Measurements from ENCODE around the gene CCDC177. TPM values are rescaled to one million over a fixed set of nuclear protein-coding genes. Genes with fewer than 3 reads are reported as not detected.

Gene CCDC177
- total RNA-seq = 3.7 TPM

DNA sequence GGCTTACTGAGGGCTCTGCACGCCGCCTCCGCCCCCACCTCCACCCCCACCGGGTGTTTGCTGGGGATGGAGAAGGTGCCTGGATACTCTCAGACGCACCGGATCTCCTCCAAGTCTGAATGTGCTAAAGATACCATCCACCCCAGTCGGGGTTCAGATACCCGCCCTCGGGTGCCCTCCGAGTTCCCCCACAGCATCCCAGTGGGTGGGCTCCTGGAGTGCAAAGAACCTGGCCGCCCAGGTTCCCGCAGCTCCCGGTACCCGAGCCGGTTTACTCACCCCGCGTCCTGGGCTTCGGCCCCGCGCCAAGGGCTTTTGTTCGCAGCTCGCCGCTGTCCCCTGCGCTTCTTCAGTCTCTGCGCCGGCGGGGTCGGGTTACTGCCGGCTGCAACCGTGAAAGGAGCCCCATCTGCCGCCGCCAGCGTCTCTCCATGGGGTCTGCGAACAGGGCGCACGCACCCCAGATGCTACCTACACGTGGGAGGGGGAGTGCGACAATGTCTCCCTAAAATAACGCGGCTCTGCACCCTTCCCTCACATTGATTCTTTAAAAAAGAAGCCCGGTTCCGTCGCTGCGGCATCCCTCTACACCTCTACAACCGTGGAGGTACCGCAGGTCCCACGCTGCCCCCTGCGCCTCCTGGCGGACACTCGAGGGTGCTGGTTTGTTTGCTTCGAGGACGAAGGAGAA lies at the start of gene CCDC177:
Gene CCDC177 (minus strand): TSS at position 609 of the 691 bp plus-strand sequence. CDS start 1,249 bp downstream, outside the sequence.

DNA sequence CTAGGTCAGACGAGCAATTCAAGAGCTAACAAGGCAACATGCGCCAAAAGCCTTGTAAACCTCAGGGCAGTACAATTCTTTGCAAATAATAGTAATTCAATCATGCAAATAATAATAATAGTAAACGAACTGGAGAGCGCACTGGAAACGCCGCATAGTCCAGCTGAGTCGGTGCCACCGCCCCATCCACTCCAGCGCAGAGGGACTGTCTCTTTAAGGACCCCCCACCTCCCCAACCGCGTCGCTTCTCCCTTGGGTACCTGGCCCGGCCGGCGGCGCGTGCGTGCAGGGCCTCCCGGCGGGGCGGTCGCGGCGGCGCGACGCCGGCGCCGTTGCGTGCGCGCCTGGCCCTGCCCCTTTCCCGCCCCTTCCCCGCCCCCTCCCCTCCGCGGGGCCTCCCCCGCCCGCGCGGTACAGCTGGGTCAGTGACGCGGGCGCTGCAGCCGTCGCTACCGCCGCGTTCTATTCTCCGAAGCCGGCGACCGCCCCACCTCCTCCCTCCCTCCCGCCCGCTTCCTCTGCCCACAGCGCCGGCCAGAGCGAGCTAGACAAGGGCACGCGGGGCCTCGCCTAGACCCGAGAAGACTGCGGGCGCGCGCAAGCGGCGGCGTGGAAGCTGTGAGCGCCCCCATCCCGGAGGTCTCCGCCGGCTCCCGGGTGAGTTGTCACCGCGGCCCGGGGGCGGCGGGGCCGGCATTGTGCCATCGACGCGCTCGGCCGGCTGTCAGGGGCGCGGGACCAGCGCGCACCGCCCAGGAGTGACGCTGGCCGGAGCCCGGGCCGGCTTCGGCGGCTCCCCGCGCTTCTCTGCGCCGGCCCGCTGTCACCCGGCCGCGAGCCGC lies 36.7 kb upstream of the CCDC177 start, which contains the start of gene SUSD6:
Gene SUSD6 (plus strand): TSS at position 425 of the 842 bp plus-strand sequence. CDS start 46,997 bp downstream, outside the sequence.

Other genes starting within 250 kb of the CCDC177 start
- 89.6 TPM for gene ERH, start 176.6 kb downstream of the CCDC177 start, total RNA-seq
- gene SLC39A9, start 176.2 kb downstream of the CCDC177 start, total RNA-seq = 89.0 TPM
- 2.0 TPM for gene PLEKHD1, start 90.1 kb downstream of the CCDC177 start, total RNA-seq
- gene SUSD6, start 36.7 kb upstream of the CCDC177 start, total RNA-seq = 25.2 TPM
- 593 TPM for gene SRSF5, start 192.3 kb upstream of the CCDC177 start, total RNA-seq
- gene SLC10A1, start 222.4 kb upstream of the CCDC177 start, total RNA-seq = not detected

Data from camera-type eye (tissue), 1 donor.